Caki2 (cell line): ENCODE results near the gene ICAM1. TPM values are rescaled to one million over a fixed set of nuclear protein-coding genes. Genes with fewer than 3 reads are reported as not detected.

Experiments used
- DNase-seq: peaks from one replicate; pipeline ENCODE4 v3.0.0-alpha.2; 2015; ENCODE audit warnings: low read depth
- in situ Hi-C: cut with HindIII; loops from 2 replicates; pipeline ENCODE4 v1.10.0; 2016; ENCODE audit warnings: low sequenced_read_pairs, low pct_unique_long_range_greater_than_20kb, mixed read lengths
- total RNA-seq: library from RNA; depleted of rRNA; stranded (reverse); fragments of >200 nt; shearing (Covaris generic); gene quantifications from 2 replicates; pipeline ENCODE4 v1.2.3, GENCODE V29; 2014; ENCODE audit warnings: low replicate concordance

ICAM1 gene
- total RNA-seq, 1 experiment from 2014 or later = not detected

DNA sequence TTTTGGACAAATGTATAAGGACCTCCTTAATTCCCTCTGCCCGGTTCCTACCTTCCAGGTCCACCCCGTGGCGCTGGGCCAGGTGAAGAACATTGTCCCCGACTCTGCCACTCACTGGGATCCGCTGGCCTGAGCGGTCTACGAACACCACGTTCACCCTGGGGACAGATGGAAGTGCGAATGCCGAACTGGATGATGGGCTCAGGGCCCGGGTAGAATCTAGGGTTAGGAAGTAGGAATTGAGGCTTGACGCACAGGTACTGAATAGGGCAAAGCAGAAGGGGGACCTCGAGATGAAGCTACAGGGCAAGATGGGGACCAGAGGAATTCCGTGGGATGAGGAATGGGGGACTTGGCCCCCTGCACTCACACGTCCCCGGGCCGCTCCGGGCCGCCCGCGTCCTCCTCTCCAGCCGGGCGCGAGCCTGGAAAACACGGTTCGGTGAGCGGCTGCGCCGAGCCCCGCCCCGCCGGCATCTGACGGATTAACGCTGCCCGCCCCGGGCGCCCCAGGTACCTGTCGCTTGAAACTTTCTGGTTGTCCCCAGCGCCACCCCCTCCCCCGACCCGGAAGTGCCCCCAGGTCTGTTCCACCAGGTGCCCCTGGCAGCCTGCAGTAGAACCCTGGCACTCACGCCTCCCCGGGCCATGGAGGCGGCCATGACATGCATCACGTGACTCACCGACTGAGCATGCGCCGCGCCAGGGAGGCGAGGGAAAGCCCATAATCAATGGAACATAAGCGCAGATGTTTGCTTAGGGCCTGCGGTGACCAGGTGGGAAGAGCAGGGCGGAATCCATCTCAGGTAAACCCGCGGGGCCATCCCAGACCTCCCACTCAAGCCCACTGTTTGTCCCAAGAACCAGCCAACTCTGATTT lies 44.7 kb downstream of the ICAM1 start, which contains the start of gene FDX2:
TSS of gene FDX2 (minus strand) at position 681 of the 880 bp plus-strand sequence. CDS start at position 662, 19 bp downstream.
- in situ Hi-C loops = no loop called here
- peak; percentile 53 for DNase-seq

DNA sequence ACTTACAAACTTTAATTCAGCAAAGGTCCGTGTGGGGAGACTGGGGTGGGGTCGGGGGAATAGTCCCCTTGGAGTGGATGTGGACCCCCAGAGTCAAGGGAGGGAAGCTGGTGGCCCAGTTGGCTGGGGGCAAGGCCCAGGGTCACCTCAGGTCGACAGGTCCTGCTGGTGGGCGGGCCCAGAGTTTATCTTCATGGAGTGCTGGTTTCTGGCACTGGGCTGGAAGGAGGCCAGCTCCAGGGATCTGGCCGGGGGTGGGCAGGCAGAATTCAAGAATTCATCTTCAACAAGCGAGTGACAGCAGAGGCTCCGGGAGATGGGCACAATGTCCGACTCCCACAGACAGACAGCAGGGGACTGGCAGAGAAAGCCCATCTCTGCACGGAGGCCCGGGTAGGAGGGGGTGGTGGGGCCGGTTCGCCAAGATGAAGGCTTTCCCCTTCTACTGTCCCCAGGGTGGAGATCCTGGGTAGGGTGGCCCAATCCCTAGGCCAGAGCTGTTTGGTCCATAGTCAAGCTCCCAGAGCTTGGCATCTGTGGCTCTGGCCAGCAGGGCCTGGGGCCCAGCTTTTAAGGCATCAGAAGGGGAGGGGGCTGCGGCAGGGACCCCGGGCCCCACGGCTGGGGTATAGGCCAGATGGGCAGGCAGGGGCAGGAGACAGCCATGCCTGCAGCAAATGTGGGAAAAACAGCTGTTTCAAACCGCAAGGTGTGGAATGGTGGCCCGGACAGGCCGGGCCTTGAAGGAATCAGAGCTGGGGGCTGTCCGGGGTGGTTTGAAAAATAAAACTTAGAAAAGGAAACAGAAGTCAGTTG lies 45.5 kb downstream of the ICAM1 start:
- in situ Hi-C loops = no loop called here
- DNase-seq = no peak

DNA sequence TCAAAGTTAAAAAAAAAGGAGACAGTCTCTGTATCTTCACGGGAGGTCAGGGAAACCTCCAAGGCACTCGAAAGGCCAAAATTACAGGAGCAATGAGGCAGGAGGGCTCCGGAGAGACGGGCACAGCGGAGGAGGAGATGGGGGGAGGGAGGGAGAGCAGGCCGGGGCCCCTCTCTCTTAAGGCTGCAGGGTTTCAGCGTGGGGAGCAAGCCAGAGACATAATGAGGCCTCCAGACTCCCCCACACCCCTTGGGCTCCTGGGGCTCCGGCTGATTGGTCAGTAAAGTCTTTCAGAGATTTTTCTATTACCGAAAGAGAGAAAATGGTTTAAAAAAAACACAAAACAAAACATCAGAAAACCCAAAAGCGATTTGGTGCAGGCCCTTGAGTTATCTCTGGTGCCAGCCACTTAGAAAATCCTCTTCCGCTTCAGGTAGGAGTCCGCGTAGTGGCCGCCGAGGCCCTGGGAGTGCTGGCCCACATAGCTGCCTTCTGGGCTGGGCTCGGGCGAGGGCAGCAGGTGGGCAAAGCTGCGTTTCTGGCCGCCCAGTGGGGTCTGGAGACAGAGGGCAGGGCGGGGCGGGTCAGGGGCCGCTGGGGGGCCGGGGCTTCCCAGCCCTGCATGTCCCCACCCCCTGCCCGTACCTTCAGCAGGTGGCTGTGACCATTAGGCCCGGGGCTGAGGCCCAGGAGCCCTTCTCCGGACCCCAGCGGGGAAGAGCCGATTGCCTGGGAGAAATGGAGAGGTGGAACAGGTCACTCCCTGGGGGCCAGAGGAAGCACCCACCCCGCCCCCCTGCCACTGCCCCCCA lies 46.3 kb downstream of the ICAM1 start:
- no peak for DNase-seq
- in situ Hi-C loops = no loop called here

DNA sequence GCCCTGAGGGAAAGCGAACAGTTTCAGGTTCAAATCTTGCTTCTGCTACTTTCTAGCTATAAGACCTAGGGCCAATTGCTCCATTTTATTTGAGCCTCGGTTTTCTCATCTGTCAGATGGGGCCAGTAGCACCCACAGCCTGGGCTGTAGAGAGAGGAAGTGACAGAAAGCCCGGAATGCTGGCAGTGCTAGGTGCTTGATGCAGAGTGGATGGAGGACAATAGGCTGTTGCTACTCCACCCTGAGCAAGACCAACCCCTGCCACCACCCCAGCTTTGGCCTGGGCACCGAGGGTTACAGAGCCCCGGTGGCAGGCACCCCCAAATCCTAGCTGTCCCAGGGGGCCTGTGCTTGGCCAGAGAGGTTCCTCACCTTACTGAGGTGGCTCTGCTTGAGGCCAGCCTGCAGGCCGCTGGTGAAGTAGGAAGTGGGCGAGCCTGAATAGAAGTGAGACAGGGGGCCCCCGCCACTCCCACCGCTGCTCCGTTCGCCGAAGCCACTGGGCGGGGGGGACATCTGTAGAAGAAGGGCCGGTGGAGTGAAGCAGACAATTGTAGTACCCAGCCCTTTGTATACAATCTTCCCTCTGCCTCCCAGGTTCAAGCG lies 47.0 kb downstream of the ICAM1 start:
- no peak for DNase-seq

DNA sequence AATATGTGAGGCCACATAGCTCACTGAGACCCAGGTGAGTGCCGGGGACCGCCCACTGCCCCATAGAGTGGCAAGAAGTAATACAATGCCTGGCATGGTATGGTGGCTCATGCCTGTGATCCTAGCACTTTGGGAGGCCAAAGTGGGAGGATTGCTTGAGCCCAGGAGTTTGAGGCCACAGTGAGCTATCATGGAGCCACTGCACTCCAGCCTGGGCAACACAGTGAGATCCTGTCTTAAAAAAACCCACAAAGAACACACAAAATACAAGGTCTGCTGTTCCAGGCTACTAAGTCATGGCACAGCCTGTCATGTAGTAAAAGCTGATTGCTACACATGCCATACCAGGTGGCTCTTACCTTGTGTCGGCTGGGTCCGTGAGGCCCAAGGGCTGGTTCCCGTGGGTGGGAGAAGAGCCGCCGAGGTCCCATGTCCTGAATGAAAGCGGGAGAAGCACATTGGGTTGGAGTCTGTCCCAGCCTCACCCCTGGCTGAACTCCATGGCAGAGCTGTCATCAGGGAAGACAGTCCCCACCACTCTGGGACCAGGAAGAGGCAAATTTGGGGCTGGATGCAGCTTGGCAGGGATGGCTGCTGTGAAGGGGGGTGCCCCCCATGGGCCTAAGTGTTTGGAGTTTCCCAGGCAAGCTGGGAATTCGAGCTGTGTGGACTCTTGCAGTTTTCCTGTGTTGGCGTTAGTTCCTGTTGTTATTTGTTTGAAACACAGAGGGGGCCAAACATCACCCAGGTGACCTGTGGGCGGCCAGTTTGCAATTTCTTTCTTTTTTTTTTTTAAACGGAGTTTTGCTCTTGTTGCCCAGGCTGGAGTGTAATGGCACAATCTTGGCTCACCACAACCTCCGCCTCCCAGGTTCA lies 48.1 kb downstream of the ICAM1 start:
- in situ Hi-C loops = no loop called here
- DNase-seq = no peak

More for the DNA sequence above, 47.0 kb downstream of the ICAM1 start:
- in situ Hi-C loops = no loop called here

DNA sequence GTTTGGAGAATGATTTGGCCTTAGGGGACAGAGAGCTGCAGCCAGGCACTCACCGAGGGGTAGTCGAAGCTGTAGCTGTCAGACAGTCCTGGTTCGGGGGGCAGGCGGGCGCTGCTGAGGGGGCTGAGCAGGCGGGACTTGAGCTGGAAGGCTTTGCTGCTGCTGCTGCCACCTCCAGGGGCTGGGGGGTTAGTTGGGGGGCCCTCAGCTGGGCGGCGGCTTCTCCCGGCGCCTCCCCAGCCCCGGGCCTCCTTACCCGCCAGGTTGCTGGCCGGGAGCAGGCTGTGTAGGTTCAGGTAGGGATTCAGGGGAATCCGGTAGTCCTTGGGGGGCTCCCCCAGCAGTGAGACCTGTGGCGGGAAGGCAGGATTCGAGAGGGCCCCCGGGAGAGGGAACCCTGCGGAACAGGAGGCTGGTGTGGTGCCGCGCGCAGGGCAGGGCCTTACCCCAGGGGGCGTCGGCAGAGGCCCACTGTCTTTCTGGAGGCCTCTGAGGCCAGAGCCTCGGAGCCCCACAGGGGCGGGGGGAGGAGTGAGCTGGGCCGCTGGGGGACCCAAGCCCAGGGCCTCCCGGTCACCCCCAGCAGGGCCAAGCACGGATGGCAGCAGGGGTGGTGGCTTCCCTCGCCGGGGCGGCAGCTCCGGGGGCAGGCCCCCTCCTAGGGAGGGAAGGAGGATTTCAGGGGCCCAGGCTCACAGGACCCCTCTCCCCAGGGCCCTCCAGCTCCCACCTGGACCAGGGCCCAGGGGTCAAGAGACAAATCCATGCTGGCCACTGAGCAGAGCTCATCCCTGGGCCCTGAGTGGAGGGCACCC lies 49.9 kb downstream of the ICAM1 start:
- in situ Hi-C loops = no loop called here
- DNase-seq = no peak

DNA sequence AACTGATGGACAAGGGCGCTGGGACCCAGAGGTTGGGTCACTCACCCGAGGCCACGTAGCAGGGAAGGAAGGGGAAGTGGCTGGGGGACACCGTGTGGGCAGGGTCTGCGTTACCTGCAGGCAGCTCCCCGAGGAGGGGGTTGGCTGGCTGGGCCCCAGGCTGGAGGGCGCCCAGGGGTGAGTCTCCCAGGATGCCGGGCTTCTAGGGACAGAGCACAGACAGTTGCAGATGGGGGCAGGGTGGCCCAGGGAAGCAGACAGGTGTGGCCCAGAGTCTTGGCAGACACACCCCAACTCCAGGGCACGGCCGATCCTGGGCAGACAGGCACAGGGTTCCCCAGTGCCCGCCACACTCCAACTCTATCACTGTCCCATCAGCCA lies 50.5 kb downstream of the ICAM1 start:
- DNase-seq = no peak
- in situ Hi-C loops = no loop called here

DNA sequence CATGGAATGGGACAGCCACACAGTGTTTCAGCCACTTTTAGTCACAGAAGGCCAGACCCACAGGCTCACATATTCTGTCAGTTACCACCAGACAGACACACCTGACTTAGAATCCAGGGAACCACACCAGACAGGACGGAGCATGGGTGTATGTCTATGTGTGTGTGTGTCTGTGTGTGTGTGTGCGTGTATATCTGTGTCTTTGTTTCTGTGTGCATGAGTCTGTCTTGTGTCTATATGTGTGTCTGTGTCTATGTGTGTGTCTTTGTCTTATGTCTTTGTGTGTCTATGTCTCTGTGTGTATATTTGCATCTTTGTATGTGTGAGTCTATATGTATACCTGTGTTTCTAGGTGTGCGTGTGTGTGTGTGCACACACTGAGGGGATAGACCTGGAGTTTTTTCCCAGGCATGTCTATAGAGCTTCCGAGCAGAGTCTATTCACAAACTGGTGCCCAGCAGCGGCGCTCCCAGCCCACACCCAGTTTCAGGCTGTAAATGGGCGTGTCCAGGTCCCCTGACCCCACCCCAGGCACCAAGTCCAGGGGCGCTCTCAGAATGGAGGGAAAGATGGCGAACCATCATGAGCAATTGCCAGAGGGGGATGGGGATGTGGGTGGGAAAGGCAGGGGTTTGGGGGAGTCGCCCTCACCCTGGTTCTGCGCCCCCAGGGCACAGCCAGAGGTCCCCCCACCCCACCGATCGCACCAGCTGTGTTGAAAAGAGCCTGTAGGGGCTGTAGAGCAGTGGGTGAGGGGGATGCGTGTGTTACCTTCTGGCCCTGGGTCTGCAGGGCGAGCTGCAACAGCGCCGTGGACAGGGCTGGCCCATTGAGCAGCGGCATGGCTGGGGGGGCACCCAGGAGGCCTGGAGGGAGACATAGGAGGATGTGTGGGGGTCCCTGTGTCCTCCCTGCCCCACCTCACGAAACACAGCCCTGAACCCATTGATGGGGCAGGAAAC lies 51.2 kb downstream of the ICAM1 start:
- no peak for DNase-seq
- in situ Hi-C loops = no loop called here

DNA sequence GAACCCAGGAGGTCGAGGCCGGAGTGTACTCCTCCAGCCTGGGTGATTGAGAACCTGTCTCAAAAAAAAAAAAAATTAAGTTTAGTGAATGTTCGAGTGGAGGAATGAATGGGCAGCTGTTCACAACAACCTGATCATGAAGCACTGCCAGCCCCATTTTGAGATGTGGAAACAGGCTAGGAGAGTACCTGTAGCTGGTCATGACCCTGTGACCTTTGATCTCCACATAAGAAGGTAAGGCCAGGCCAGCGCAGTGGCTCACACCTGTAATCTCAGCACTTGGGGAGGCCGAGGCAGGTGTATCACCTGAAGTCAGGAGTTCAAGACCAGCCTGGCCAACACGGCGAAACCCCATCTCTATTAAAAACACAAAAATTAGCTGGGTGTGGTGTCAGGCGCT lies 54.8 kb downstream of the ICAM1 start:
- in situ Hi-C loops = no loop called here
- DNase-seq = no peak

DNA sequence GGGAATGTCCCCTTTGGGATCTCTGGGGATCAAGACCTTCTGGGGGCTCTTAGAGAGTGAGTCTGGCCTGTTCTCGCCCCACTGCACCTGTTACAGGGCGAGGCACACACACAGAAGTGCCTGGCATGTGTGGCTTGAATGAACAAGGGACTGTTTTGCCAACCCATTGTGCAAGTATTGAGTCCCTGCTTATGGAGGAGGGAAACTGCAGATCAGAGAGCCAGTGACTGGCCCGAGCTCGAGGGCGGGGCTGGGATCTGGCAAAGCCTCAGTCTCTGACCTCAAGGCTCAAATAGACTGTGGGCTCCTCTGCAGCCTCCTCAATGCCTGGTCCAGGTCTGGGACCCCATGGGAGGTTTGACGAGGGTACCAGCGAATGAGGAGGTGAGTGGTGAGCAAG lies 56.9 kb downstream of the ICAM1 start:
- DNase-seq = no peak
- in situ Hi-C loops = no loop called here

DNA sequence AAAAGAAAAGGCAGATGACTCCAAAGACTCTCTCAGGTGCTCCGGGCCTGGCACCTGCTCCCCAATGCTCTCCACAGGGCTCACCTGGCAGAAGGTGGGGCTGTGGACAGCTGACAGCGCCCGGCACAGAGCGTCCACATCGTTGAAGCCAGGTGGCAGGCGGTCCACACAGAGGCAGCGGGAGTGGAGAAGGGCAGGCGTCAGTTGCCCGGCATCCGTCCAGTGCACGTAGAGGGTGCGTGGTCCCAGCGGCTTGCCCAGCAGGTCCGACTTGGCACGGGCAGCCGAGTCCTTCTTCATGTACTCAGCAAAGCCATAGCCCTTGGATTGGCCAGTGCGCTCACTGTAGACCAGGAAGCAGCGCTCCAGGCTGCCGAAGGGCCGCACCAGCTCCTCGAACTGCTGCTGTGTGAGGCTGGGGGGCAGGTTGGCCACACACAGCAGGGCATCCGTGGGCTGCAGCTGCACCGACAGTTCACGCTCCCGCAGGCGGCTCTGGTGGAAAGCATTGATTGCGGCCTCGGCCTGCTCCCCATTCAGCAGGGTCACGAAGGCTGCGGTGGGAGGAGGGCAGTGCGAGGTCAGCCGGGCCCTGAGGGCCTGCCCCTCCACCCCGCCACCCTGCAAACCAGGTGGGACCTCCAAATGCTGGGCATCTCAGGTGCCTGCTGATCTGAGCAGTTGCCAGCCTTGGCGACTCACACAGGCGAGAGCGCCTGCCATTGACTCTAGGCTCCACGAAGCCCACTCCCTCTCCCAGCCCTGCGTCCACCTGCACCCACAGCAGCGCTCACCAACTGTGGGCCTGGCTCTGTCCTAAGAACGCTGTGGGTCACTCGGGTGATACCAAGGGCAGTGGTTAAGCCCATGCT lies 57.9 kb downstream of the ICAM1 start:
- in situ Hi-C loops = no loop called here
- no peak for DNase-seq

DNA sequence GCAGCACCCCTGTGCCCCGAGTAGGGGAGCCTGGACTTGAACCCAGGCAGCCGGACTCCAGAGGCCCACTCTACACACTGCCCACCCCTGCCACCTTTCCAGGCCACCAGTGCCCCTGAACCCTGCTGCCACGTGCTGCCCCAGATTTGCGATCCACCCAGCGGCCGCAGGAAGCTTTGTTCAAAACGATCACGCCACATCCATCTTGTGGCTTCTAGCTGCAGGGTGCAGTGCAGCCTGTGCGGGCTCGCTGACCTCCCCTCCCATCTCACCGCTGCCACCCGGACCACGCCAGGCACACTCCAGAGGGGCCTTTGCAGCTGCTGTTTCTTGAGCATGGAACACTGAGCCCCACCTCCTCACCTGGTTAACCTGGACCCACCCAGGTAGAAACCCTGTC lies 58.6 kb downstream of the ICAM1 start:
- DNase-seq = no peak
- in situ Hi-C loops = no loop called here

DNA sequence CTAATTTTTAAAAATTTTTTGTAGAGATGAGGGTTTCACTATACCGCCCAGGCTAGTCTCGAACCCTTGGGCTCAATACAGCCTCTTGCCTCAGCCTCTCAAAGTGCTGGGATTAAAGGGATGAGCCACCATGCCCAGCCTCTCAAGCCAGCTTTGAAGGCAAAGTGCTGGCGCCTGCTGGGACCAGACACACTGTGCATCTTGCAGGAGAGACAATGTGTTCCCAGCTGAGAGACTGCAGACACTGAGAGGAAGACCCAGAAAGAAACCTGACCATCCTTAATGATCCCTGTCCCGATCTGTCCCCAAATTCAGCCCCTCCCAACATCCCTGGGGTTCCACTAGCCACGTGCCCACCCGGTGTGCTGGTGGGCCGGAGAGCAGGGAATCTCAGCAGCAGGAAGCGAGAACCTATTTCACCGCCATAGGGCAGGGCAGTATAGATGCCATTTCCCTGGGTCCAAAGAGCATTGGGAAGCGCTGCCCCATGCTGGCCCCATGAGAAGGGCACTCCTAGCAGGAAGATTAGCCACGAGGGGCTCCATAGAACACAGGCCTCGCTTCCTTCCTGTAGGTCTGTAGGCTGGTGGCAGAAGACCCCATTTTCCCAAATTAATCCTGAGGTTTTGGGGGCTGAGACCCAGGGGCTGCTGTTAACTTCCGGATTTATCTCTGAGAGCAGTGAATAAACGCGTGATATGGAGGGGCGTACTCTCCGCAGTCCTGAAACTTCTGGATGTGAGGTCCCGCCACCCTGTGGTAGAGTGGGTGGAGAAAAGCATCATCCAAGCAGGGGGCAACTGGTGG lies 61.4 kb downstream of the ICAM1 start:
- DNase-seq = peak; percentile 12
- in situ Hi-C loops = no loop called here
